NCI-H524 treated with DMSO at 0.1 percent for 48 hours (cell line): ENCODE results near the gene PRRG1.
"Not testable (repeated sequence)": the region's sequence is repeated elsewhere in the genome, so short reads cannot be mapped to it uniquely, and the experiment has no call there.

Experiments
- DNase-seq: peaks from one replicate; lab custom pipeline; 2025; lab: John Stamatoyannopoulos, UW

The PRRG1 gene

GRCh38 chrX:37472836-37473235 is 123.7 kb downstream of the PRRG1 start:
- DNase-seq = no peak

DNA sequence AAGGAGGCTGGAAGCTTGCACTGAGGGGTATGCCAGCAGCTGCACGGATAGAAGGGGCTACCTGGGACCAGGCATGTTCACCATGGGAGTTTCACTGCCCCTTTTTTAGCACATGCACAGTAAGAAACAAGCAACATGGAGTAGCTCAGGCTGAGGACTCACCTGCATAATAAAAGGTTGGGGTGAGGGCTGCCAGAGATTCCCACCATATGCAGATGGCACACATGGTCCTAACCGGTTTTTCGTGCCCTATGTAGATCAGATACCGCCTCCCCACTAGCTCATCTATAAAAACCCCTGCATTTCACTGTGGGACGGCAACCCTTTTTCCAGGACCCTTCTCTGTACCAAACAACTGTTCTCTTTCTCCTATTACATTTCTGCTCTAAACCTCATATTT is 125.3 kb downstream of the PRRG1 start:
- no peak for DNase-seq

GRCh38 chrX:37476571-37477170 is 127.5 kb downstream of the PRRG1 start:
- DNase-seq = no peak

- not testable (repeated sequence) for DNase-seq
These were observed 135.2 kb downstream of the PRRG1 start for GRCh38 chrX:37484335-37484734.

DNA sequence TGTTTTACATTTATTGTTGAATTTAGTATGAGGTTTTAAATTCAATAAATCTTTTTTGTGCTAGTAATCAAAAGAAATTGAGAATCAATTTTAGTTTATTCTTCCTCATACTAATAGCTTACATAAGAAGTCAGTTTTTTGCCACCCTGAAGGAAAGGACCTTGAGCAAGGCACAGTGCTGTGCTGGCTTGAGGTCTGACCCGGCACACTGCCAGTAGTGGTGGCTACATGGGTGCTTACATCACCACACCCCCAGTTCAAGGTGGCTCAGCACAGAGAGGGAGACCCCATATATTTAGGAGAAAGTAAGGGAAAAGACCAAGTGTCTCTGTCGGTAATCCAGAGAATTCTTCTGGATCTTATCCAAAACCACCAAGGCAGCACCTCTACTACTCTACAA is 136.3 kb downstream of the PRRG1 start:
- no peak for DNase-seq

GRCh38 chrX:37487271-37487670 is 138.1 kb downstream of the PRRG1 start:
- DNase-seq = no peak

DNA sequence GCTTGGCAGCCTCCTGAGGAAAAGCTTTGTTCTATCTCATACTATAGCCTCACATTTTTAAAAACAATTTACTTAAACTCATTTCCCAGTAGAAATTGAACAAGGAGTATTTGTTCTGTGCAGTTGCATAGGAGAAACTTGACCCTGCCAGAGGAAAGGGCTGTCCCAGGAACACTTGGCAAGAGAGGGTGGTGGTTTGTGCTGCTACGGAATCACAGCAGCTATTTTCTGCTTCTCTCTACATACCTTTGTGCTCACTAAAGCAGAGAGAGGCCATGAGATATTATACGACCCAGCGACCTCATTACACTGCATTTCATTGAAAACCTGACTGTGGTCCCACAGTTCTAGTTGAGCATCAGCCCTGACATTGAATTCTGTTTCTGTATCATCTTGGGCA is 139.2 kb downstream of the PRRG1 start:
- DNase-seq = no peak

DNA sequence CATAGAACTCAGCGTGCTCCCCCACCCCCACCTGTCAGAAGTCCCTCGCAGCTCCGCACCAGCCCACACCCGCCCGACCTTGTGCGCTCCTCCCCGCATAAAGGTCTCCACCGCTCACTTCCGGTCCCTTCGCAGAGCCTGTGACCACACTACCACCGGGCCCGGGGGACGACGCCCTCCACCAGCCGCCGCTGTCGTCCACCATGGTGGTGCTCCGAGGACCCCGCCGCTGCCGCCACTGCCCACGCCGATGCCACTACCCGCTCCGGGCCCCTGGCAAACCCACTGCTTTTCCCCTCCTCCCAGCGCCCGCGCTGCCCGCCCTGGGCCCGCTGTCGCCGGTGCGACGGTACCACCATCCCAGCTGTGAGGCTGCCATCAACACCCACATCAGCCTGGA is 142.5 kb downstream of the PRRG1 start:
- no peak for DNase-seq

DNA sequence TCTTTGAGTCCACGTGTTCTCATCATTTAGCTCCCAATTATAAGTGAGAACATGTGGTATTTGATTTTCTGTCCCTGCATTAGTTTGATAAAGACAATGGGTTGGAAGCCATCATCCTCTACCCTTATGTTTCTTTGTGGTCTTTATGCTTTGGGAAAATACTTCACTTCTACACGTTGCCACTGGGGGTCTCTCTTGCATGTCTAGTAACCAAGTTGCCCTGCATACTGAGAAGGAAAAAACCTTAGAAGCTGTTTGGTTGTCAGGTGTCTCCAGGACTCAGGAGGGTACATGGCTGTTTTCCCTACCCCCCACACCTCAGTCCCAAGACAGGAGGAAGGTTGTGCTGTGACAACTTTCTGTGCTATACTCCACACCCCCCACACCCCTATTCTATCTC is 146.6 kb downstream of the PRRG1 start:
- DNase-seq = not testable (repeated sequence)

GRCh38 chrX:37497126-37497525 is 148.0 kb downstream of the PRRG1 start:
- DNase-seq = not testable (repeated sequence)

- not testable (repeated sequence) for DNase-seq
These were observed 149.2 kb downstream of the PRRG1 start for GRCh38 chrX:37498323-37498722.

DNA sequence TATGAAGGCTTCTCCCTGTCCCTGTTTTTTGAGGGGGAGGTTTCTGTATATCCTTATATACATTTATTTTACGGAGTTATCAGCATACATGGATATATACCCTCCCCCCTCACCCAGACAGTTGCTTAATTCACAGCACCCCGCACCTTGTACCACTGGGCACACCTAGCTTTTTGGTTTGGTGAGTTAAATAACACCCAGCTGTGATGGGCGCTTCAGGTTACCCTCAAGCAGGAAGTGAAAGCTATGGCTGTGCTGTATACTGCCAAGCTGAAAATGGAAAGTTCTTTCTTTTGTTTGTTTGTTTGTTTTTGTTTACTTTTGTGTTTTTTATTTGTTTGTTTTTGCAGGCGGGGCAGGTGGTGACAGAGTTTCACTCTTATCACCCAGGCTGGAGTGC is 150.5 kb downstream of the PRRG1 start:
- not testable (repeated sequence) for DNase-seq

DNA sequence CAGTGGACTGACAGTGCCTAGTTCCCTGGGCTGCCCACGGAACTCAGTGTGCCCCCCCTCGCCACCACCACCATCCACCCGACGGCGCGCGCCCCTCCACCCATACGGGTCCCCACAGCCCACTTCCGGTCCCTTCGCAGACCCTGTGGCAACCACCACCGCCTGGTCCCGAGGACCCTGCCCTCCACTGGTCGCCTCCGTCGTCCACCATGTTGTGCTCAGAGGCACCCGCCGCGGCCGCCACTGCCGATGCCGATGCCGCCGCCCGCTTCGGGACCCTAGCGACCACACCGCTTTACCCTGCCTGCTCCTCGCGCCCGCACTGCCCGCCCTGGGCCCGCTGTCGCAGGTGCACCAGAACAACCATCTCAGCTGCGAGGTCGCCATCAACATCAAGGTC is 155.8 kb downstream of the PRRG1 start:
- no peak for DNase-seq
